ENCODE measurements around the gene SDC1.

Gene SDC1

DNA sequence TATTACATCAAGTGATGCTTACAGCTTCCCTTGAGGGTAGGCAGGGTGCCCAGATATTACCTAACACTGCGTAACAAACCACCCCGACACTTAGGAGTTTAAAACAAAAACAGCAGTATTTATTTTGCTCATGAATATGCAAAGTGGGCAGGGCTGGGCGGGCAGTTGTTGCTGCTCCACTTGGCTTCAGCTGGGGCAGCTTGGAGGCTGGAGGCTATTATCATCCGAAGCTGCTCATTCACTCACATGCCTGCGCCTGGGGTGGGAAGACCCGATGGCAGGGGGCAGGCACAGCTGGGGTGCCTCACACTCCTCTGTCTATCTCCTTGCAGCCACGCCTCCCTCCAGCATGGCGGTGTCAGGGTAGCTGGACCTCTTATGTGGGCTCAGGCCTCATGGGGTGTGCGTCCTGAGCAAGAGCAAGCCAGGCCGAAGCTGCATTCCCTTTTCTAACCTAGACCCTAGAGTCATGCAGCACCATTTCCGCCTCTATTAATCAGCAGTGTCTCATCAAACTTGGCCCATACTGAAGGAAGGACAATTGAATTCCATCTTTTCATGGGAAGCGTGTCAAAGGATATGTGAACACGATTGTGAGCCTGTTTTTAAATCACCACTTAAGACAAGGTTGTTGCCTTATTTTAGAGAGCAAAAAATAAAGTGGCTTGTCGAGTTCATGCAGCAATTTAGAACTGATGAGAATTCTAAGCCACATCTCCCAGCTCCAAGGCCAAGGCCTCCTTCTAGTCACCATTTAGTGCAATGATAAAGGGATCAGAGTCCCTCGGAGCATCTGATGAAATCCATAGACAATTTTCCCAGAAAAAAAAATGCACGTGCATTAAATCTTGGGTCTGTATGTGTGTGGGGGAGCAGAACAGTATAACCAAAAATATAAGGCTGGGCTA is 54.9 kb downstream of the SDC1 start:
- Histone ChIP-seq H3K9ac (no peak overlapping the region), H3K4me3 (no peak overlapping the region), H3K4me1 (peaks cover 15 to 22% (median 17%) of the 10 kb centered on the region in 10 experiments), H3K36me3 (no peaks in the 10 kb centered on the region), H3K27ac (no peak overlapping the region), H4K20me1 (no peaks in the 10 kb centered on the region; a peak in 1 of 22 replicates), H3K9me3 (replicated peaks in 1 of 11) (no peaks in the 10 kb centered on the region), H3K27me3 (no peaks in the 10 kb centered on the region), H3K4me2 (peak overlapping the region in 3 of 11 experiments; percentile 4 to 12 (median 8); a peak in 1 of 22 replicates)
- TF ChIP-seq Cebpa-rat (IDR thresholded peaks at IDR 0.05), result no peak

DNA sequence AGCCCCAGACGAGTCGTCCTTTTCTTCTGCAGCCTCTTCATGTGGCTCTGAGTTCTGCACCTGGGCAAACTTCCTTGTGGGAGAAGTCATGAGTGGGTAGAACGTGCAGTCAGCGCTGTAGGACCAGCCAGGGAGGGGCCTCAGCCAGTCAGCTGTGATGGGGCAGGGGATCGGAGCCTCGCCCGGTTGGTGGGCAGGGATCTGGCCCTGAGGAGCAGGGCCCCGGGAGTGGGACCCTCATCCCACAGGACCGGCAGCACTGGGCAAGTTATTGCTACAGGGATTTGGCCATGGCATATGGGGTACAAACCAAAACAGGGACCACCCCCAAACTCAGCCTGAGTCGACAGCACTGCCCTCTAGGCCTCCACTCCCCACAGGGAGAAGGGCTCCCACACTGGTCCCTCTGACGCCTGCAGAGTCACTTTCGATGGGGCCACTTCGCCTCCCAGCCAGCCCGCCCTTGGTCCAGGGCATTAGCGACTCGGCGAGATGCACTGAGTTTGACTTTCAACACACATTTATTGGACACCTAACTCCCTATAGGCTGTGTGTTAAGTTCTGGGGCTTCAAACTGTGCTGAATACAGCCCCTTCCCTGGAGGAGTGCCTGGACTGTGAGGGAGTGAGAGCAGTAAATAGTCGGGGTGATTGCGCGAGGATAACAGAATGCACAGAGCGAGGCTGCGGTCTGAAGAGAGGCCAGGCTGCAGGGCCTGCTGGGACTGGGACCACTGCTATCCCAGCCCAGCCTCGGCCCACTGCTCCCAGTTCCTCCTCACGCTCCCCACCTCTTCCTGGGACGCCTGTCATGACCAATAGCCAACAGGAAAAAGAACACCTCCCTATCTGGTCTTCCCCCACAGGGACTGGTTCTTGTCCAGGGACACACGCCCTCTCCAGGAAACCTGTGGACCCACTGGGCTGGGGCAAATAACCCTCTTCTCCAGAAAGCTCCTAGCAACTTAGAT is 55.9 kb downstream of the SDC1 start:
- Histone ChIP-seq H3K27me3 (no peaks in the 10 kb centered on the region), H3K4me1 (peaks cover 15 to 22% (median 17%) of the 10 kb centered on the region in 10 experiments), H3K36me3 (no peaks in the 10 kb centered on the region), H3K4me2 (no peak overlapping the region), H3K9ac (no peak overlapping the region), H3K27ac (no peak overlapping the region), H3K4me3 (no peak overlapping the region), H3K9me3 (replicated peaks in 1 of 11) (no peaks in the 10 kb centered on the region), H4K20me1 (no peaks in the 10 kb centered on the region; a peak in 1 of 22 replicates)
- no peak for TF ChIP-seq Cebpa-rat (IDR thresholded peaks at IDR 0.05)

DNA sequence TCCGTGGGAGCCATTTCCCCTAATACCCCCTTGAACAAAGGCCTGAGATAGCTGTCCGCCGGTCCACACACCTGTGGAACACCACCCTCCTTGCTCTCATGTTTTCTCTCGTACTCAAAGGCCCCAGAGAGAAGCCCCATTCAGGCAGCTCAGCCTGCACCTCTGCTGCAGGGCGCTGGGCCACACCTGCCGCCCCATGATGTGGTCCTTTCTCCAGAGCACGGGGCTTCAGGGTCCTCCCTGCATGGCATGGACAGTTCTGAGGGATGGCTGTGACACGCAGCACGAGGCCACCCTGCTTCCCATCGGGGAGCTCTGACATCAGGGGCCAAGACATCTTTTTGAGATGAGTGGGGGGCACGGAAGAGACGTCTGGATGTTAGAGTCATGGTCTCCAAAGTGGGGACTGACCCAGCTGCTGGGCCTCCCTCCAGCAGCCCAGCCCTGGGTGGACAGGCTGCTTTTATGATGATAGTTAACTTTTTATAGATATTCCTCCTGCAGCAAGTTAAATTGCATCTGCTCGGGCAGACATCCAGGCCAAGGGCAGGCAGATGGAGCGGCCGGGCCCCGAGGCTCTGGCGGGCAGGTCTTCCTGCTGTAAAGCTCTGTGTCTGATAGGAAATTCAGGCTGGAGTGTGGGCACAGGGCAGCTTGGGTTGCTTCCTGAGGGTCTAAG is 56.7 kb downstream of the SDC1 start:
- no peak overlapping the region for H3K27ac ChIP-seq
- H3K36me3 ChIP-seq, result no peaks in the 10 kb centered on the region
- no peaks in the 10 kb centered on the region; a peak in 1 of 22 replicates for H4K20me1 ChIP-seq
- H3K9ac ChIP-seq, result no peak overlapping the region
- peaks cover 15 to 22% (median 17%) of the 10 kb centered on the region in 10 experiments for H3K4me1 ChIP-seq
- no peaks in the 10 kb centered on the region for H3K27me3 ChIP-seq
- no peaks in the 10 kb centered on the region for H3K9me3 ChIP-seq (replicated peaks in 1 of 11)
- no peak overlapping the region for H3K4me3 ChIP-seq
- no peak overlapping the region for H3K4me2 ChIP-seq
- TF ChIP-seq Cebpa-rat (IDR thresholded peaks at IDR 0.05), result no peak

DNA sequence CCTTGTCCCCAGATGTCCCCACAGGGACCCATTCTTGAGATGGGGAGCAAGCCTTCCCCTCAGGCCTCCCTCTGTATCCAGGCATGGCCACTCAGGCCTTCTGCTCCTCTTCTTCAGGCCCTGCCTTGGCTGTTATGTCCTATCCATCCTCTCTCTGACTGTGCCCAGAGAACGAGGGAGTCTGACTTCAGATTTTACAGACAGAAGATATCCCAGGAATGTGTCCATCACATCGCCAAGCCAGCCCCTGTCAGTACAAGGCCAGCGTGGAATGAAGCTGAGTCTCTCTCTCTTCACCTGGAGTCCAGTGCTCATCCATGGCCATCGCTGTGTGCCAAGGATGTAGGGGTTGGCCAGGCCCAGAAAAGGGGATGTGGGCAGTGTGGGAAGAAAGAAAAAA is 57.6 kb downstream of the SDC1 start:
- no peak overlapping the region for H3K4me3 ChIP-seq
- H3K27me3 ChIP-seq, result no peaks in the 10 kb centered on the region
- H3K36me3 ChIP-seq, result no peaks in the 10 kb centered on the region
- TF ChIP-seq Cebpa-rat (IDR thresholded peaks at IDR 0.05), result no peak
- H3K4me1 ChIP-seq, result peaks cover 15 to 22% (median 17%) of the 10 kb centered on the region in 10 experiments
- peak overlapping the region in 6 of 11 experiments; percentile 11 to 51 (median 40); a peak in 5 of 22 replicates for H3K4me2 ChIP-seq
- H3K9ac ChIP-seq, result no peak overlapping the region
- H3K9me3 ChIP-seq (replicated peaks in 1 of 11), result no peaks in the 10 kb centered on the region
- H3K27ac ChIP-seq, result peak overlapping the region in 2 of 11 experiments; percentile 1 to 20; a peak in 4 of 22 replicates
- no peaks in the 10 kb centered on the region; a peak in 1 of 22 replicates for H4K20me1 ChIP-seq

DNA sequence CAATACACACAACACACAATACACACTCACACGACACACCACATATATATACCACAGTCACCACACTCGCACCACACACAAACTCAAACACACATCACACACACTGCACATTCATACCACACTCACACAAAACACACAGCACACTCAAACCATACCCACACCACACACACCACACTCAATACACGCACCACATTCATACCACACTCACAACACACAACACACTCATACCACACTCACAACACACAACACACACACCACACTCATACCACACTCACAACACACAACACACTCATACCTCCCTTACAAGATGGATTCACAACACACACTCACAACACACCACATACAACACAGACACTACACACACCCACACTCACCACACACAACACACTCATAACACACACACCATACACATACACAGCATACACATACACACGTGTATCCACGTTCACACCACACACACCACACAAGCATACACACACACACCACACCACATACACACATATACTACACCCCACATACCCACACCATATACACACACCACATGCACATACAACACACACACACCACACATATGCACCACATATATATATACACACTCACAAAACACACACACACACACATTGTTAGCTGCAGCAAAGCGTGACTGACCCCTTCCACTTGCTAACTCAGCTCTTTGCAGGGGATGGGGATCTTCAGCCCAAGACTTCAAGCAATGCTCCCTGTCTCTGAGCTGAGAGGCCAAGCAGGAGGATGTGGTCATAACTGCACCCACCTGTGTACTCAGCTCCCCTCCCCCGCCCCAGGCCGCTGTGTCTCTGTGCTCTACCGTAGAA is 59.0 kb downstream of the SDC1 start:
- no peaks in the 10 kb centered on the region for H3K36me3 ChIP-seq
- no peak overlapping the region for H3K9ac ChIP-seq
- H3K27me3 ChIP-seq, result no peaks in the 10 kb centered on the region
- no peaks in the 10 kb centered on the region for H3K9me3 ChIP-seq (replicated peaks in 1 of 11)
- no peak overlapping the region for H3K4me3 ChIP-seq
- no peak overlapping the region for H3K27ac ChIP-seq
- no peak for TF ChIP-seq Cebpa-rat (IDR thresholded peaks at IDR 0.05)
- H4K20me1 ChIP-seq, result no peaks in the 10 kb centered on the region; a peak in 1 of 22 replicates
- peaks cover 15 to 22% (median 17%) of the 10 kb centered on the region in 10 experiments for H3K4me1 ChIP-seq
- peak overlapping the region; percentile 22 to 58 (median 39); a peak in 18 of 22 replicates for H3K4me2 ChIP-seq

DNA sequence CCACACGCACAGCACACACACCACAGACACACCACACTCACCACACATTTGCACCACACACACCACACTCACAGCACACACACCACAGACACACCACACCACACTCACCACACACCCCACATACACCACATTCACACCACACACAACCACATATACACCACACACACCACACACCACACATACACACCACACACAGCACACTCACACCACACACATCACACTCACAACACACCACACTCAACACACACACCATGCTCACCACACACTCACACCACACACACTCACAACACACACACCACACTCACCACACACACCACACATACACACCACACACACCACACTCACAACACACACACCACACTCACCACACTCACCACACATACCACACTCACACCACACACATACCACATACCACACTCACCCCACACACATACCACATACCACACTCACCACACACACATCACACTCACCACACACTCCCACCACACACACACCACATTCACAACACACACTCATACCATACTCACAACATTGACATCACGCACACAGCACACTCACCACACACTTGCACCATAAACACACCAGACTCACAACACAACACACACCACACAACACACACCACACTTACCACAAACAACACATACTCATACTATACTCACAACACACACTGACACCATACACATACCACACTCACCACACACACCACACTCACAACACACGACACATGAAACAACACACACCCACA is 60.0 kb downstream of the SDC1 start:
- Histone ChIP-seq H3K9ac (no peak overlapping the region), H3K4me1 (peaks cover 11 to 20% (median 15%) of the 10 kb centered on the region in 10 experiments), H3K4me2 (no peak overlapping the region), H3K36me3 (no peaks in the 10 kb centered on the region), H3K27ac (no peak overlapping the region), H3K27me3 (no peaks in the 10 kb centered on the region), H4K20me1 (no peaks in the 10 kb centered on the region), H3K9me3 (replicated peaks in 1 of 11) (0 out of 22 replicates have a peak, but pooled peaks cover 0 to 1% (median 0%) of the 10 kb centered on the region in 11 experiments), H3K4me3 (no peak overlapping the region)
- no peak for TF ChIP-seq Cebpa-rat (IDR thresholded peaks at IDR 0.05)

DNA sequence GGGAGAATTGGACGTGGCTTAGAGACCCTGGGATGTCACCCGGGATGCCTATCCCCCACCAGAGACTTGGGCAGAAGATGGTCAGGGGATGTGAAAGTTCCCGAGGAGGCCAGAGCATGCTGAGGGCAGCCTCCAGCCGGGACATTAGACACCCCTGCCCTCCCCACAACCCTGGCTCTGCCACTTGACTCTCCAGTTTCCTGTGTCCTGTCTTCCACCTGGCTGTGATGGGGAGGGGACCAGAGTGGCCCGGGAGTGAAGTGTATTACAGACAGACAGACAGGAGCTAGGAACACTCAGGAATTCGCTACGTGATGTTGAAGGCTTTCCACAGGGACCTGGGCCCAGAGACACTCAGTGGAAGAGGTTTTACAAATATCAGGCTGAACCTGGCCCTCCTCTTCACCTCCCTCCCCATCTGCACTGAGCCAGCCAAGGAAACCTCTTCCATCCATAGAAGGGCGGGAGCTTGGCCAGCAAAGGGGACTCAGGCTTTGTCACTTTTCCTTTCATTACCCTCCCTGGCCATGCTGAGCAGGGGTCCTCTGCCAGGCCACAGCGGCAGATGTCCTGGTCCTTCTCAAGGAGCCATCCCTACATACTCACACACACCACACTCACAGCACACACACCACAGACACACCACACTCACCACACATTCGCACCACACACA is 60.7 kb downstream of the SDC1 start:
- no peak overlapping the region for H3K4me2 ChIP-seq

More for the DNA sequence above, 60.7 kb downstream of the SDC1 start:
- Histone ChIP-seq H3K9ac (no peak overlapping the region), H3K27me3 (no peaks in the 10 kb centered on the region), H3K9me3 (replicated peaks in 1 of 11) (peaks cover 0 to 8% (median 0%) of the 10 kb centered on the region in 11 experiments; a peak in 2 of 22 replicates), H3K27ac (no peak overlapping the region), H3K36me3 (no peaks in the 10 kb centered on the region), H4K20me1 (no peaks in the 10 kb centered on the region), H3K4me1 (peaks cover 11 to 20% (median 15%) of the 10 kb centered on the region in 10 experiments), H3K4me3 (no peak overlapping the region)
- TF ChIP-seq Cebpa-rat (IDR thresholded peaks at IDR 0.05), result no peak
